Stimulated activated CD4-positive, alpha-beta T cell treated with anti-CD3 and anti-CD28 coated beads, Interleukin-15, amount 100 ng/mL, for 24 hours (primary cell): ENCODE measurements around the gene KPNA3.
"Not testable (repeated sequence)": the region's sequence is repeated elsewhere in the genome, so short reads cannot be mapped to it uniquely, and the experiment has no call there.

ENCODE experiments used
- DNase-seq: peaks from one replicate; pipeline ENCODE4 v3.0.0-alpha.2; 2020

The KPNA3 gene

GRCh38 chr13:49803047-49803446 lies 10.6 kb upstream of the KPNA3 start:
- not testable (repeated sequence) for DNase-seq

GRCh38 chr13:49802426-49802825 lies 9.9 kb upstream of the KPNA3 start:
- DNase-seq = no peak

- DNase-seq = peak; percentile 66
These were observed 552 bp downstream of the KPNA3 start for GRCh38 chr13:49791711-49792549.

GRCh38 chr13:49791315-49791710 lies 1.2 kb downstream of the KPNA3 start:
- DNase-seq = peak; percentile 10

GRCh38 chr13:49789968-49790367 lies 2.5 kb downstream of the KPNA3 start:
- DNase-seq = no peak

GRCh38 chr13:49786401-49787008 lies 6.0 kb downstream of the KPNA3 start:
- DNase-seq = no peak

GRCh38 chr13:49784886-49785570 lies 7.5 kb downstream of the KPNA3 start:
- DNase-seq = no peak

- no peak for DNase-seq
These were observed 8.6 kb downstream of the KPNA3 start for GRCh38 chr13:49783865-49784264.

- DNase-seq = no peak
These were observed 9.7 kb downstream of the KPNA3 start for GRCh38 chr13:49782784-49783183.

GRCh38 chr13:49781806-49782205 lies 10.7 kb downstream of the KPNA3 start:
- DNase-seq = no peak

GRCh38 chr13:49779721-49780120 lies 12.8 kb downstream of the KPNA3 start:
- DNase-seq = no peak

- DNase-seq = no peak
These were observed 14.5 kb downstream of the KPNA3 start for GRCh38 chr13:49777746-49778614.

GRCh38 chr13:49776871-49777270 lies 15.6 kb downstream of the KPNA3 start:
- DNase-seq = no peak

GRCh38 chr13:49774376-49775005 lies 18.0 kb downstream of the KPNA3 start:
- DNase-seq = no peak

GRCh38 chr13:49772828-49773227 lies 19.7 kb downstream of the KPNA3 start:
- no peak for DNase-seq

- DNase-seq = not testable (repeated sequence)
These were observed 30.7 kb downstream of the KPNA3 start for GRCh38 chr13:49761811-49762210.

GRCh38 chr13:49760558-49760957 lies 31.9 kb downstream of the KPNA3 start:
- DNase-seq = no peak

- DNase-seq = no peak
These were observed 33.0 kb downstream of the KPNA3 start for GRCh38 chr13:49759503-49759902.

- no peak for DNase-seq
These were observed 36.2 kb downstream of the KPNA3 start for GRCh38 chr13:49756263-49756662.

- no peak for DNase-seq
These were observed 38.3 kb downstream of the KPNA3 start for GRCh38 chr13:49754146-49754545.

GRCh38 chr13:49749848-49750247 lies 42.6 kb downstream of the KPNA3 start:
- no peak for DNase-seq

- no peak for DNase-seq
These were observed 46.4 kb downstream of the KPNA3 start for GRCh38 chr13:49746111-49746510.
